Measurements from ENCODE around the gene ISM2.

DNA sequence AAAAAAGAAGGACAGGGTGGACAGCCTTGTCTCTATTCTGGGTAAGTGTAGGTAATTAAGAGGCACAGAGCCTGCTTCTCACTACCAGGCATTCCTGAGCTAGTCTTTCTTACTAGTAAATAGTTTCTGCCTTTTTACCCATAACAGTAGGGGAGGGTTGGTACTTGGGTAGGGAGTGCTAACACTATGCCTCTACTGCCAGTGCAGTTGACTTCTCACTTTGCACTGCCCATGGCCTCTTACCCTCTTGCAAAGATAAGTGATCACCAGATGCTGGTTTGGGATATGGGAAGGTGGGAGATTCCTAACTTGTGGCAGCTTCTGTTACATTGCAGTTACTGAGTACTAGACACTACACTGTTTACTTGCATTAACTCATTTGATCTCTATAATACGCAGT lies 29.1 kb downstream of the ISM2 start:
- no peak for TF ChIP-seq EZH2 (IDR thresholded peaks at IDR 0.05; ENCODE audit: borderline replicate concordance, low read length)
- TF ChIP-seq CTCF (IDR thresholded peaks at IDR 0.05; ENCODE audit: low read length) = no peak

All from OCI-LY1 (cell line).